Measurements from ENCODE around the gene SLC29A3. TPM values are rescaled to one million over a fixed set of nuclear protein-coding genes. Genes with fewer than 3 reads are reported as not detected.

Gene SLC29A3
- total and polyA plus RNA-seq, 10 of the 15 experiments (the other 5 are each of a cell fraction or from before 2014, with no cell fraction given), result 1.5 to 4.0 (median 2.7) TPM

DNA sequence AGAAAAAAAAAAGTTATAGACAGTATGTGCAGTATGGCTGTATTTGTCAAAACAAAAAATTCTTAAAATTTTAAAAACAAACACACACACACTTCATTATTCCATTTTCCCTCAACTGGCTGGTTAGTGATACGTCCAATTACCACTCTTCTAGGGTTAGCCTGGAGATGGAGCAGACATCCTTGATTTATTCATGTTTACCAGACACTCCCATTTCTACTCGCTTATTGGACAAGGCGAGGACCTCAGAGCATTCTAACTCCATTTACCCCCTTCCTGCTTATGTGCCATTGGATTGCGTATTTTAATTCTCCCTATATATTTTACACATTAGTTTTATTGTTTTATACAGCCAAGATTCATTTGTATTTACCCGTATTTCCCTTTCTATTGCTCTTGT, 69.1 kb downstream of the SLC29A3 start:
- FAIRE-seq, result no peak

More for the DNA sequence above, 69.1 kb downstream of the SLC29A3 start:
- Histone ChIP-seq H3K4me1 (ENCODE audit: control insufficient read depth, insufficient read depth, low read length) (no peaks in the 10 kb centered on the region), H3K9ac (ENCODE audit: control insufficient read depth, insufficient read depth, low read length) (no peak overlapping the region), H3K9me3 (replicated peaks; ENCODE audit: control insufficient read depth, insufficient read depth, low read length) (no peaks in the 10 kb centered on the region), H3K4me3 (no peak overlapping the region), H3K79me2 (ENCODE audit: control insufficient read depth, insufficient read depth, low read length) (no peaks in the 10 kb centered on the region), H3K36me3 (ENCODE audit: control insufficient read depth in 2 of 2, insufficient read depth in 2 of 2, low read length in 1 of 2) (no peaks in the 10 kb centered on the region), H3K4me2 (ENCODE audit: control insufficient read depth, insufficient read depth) (no peak overlapping the region), H2AFZ (ENCODE audit: control insufficient read depth, low read depth, low read length) (no peak overlapping the region), H4K20me1 (ENCODE audit: control insufficient read depth, insufficient read depth) (no peaks in the 10 kb centered on the region), H3K27ac (ENCODE audit: control insufficient read depth, insufficient read depth) (no peak overlapping the region), H3K27me3 (replicated peaks in 1 of 2; ENCODE audit: control insufficient read depth in 2 of 2, insufficient read depth in 2 of 2, low read length in 1 of 2) (peaks cover 0 to 14% of the 10 kb centered on the region in 2 experiments; a peak in 3 of 4 replicates)
- ATAC-seq (no peak), DNase-seq (ENCODE audit: low read depth, low spot score) (no peak)
- SMC1A ChIA-PET (ENCODE audit: uncharacterized antibody, unreplicated experiment), result interaction anchor here (1.1 kb wide), 1 partner anchor 18 kb away, joined by 3 read pairs; no protein-coding TSS in a partner anchor
- in situ Hi-C loops (cut with MboI), result loop anchor here (10.0 kb wide), 1 partner anchor 317 kb away; no protein-coding TSS in a partner anchor
- RAD21 ChIA-PET (ENCODE audit: unreplicated experiment), result interaction anchor here (0.5 to 1.2 kb wide), 2 partner anchors 69 to 302 kb away, joined by 3 read pairs; partner anchors contain the start of gene SLC29A3
- TF ChIP-seq ASH2L (IDR thresholded peaks at IDR 0.05; ENCODE audit: borderline replicate concordance, low read depth) (no peak), EP300 (IDR thresholded peaks at IDR 0.05; ENCODE audit: borderline replicate concordance in 1 of 2, control insufficient read depth in 1 of 2, low read depth in 2 of 2, low read length in 2 of 2) (no peak), PBX3 (IDR thresholded peaks at IDR 0.05; ENCODE audit: insufficient replicate concordance, low read depth, low read length) (no peak), NR2C1 (IDR thresholded peaks at IDR 0.05) (no peak), TBL1XR1 (IDR thresholded peaks at IDR 0.05; ENCODE audit: low read depth, low read length) (no peak), BHLHE40 (IDR thresholded peaks at IDR 0.05; ENCODE audit: borderline replicate concordance in 1 of 2, low read depth in 2 of 2, low read length in 1 of 2) (no peak), POLR2AphosphoS2 (IDR thresholded peaks at IDR 0.05; ENCODE audit: low read depth, low read length) (no peak), POU2F2 (IDR thresholded peaks at IDR 0.05; ENCODE audit: borderline replicate concordance, low read depth, low read length) (no peak), NFXL1 (IDR thresholded peaks at IDR 0.05; ENCODE audit: borderline replicate concordance) (no peak), MTA2 (IDR thresholded peaks at IDR 0.05; ENCODE audit: low read depth) (no peak), ZNF207 (IDR thresholded peaks at IDR 0.05; ENCODE audit: borderline replicate concordance) (no peak), NFIC (IDR thresholded peaks at IDR 0.05; ENCODE audit: low read depth, low read length) (no peak), FOXK2 (IDR thresholded peaks at IDR 0.05) (no peak), GABPA (IDR thresholded peaks at IDR 0.05; ENCODE audit: low read depth) (no peak), USF2 (IDR thresholded peaks at IDR 0.05; ENCODE audit: borderline replicate concordance, low read depth, low read length) (no peak), ETV6 (conservative IDR thresholded peaks at IDR 0.05 in 1 of 2, IDR thresholded peaks at IDR 0.05 in 1 of 2; ENCODE audit: borderline replicate concordance in 1 of 2, low read depth in 1 of 2) (no peak)
- TF ChIP-seq, protein P1, sequence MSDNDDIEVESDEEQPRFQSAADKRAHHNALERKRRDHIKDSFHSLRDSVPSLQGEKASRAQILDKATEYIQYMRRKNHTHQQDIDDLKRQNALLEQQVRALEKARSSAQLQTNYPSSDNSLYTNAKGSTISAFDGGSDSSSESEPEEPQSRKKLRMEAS (IDR thresholded peaks at IDR 0.05; ENCODE audit: low read depth, low read length), result no peak
- CTCF ChIA-PET, result interaction anchor here (0.6 to 1.1 kb wide), 2 partner anchors 11 to 182 kb away, joined by 3 to 4 read pairs; no protein-coding TSS in a partner anchor
- intact Hi-C loops (cut with micrococcal nuclease; ENCODE audit: unreplicated experiment), result loop anchor here (10.0 kb wide), 1 partner anchor 507 kb away; no protein-coding TSS in a partner anchor
- 13% methylated on average over 5 of the region's 5 CpGs for WGBS (ENCODE audit: insufficient coverage, insufficient replicate concordance, low lambda C conversion rate, missing lambda C conversion rate)
- POLR2A ChIA-PET, result no interaction called here
- BruUV-seq (replicated peaks), result no TSS peak

Data from GM12878 (cell line).